ENCODE results near the gene DAB2IP. TPM values are rescaled to one million over a fixed set of nuclear protein-coding genes. Genes with fewer than 3 reads are reported as not detected.

The DAB2IP gene
- total and polyA plus RNA-seq, 2 donors from 2014 or later = 33.8 to 105 TPM

GRCh38 chr9:121830441-121831140 lies 179.2 kb downstream of the DAB2IP start:
- Histone ChIP-seq H3K4me1 (ENCODE audit: control insufficient read depth in 2 of 3, insufficient read depth in 2 of 3, low read depth in 1 of 3, low read length in 3 of 3) (peaks cover under 1 to 3% (median 2%) of the 10 kb centered on the region in 3 donors), H3K4me3 (ENCODE audit: low read length in 3 of 3) (no peak overlapping the region), H3K27me3 (ENCODE audit: control insufficient read depth, insufficient read depth, low read length) (no peaks in the 10 kb centered on the region), H3K27ac (ENCODE audit: low read depth in 2 of 2, low read length in 2 of 2) (no peak overlapping the region), H3K9me3 (ENCODE audit: control insufficient read depth in 2 of 3, insufficient read depth in 1 of 3, low read length in 3 of 3) (no peaks in the 10 kb centered on the region), H3K36me3 (ENCODE audit: control insufficient read depth in 2 of 3, insufficient read depth in 3 of 3, low read length in 3 of 3) (no peaks in the 10 kb centered on the region), H3K9ac (ENCODE audit: low read length in 3 of 3) (no peak overlapping the region)
- DNase-seq (no peak), FAIRE-seq (no peak)
- intact Hi-C loops (cut with DNase I) = no loop called here
- TF ChIP-seq CTCF (IDR thresholded peaks at IDR 0.05; ENCODE audit: borderline replicate concordance, extremely low read depth, insufficient read depth) = no peak

- intact Hi-C loops (cut with DNase I) = no loop called here
- H3K9ac ChIP-seq (ENCODE audit: low read length in 3 of 3) = no peak overlapping the region
These were observed 180.4 kb downstream of the DAB2IP start for GRCh38 chr9:121831869-121832268.

GRCh38 chr9:121833061-121833460 lies 181.6 kb downstream of the DAB2IP start:
- H3K36me3 ChIP-seq (ENCODE audit: control insufficient read depth in 2 of 3, insufficient read depth in 3 of 3, low read length in 3 of 3) = no peaks in the 10 kb centered on the region
- no peak for FAIRE-seq
- no peaks in the 10 kb centered on the region for H3K27me3 ChIP-seq (ENCODE audit: control insufficient read depth, insufficient read depth, low read length)
- H3K9ac ChIP-seq (ENCODE audit: low read length in 3 of 3) = no peak overlapping the region
- H3K27ac ChIP-seq (ENCODE audit: low read depth in 2 of 2, low read length in 2 of 2) = no peak overlapping the region
- H3K9me3 ChIP-seq (ENCODE audit: control insufficient read depth in 2 of 3, insufficient read depth in 1 of 3, low read length in 3 of 3) = no peaks in the 10 kb centered on the region
- no peak for DNase-seq
- intact Hi-C loops (cut with DNase I) = no loop called here
- H3K4me1 ChIP-seq (ENCODE audit: control insufficient read depth in 2 of 3, insufficient read depth in 2 of 3, low read depth in 1 of 3, low read length in 3 of 3) = peaks cover 2 to 4% (median 3%) of the 10 kb centered on the region in 3 donors
- TF ChIP-seq CTCF (IDR thresholded peaks at IDR 0.05; ENCODE audit: borderline replicate concordance, extremely low read depth, insufficient read depth) = no peak
- H3K4me3 ChIP-seq (ENCODE audit: low read length in 3 of 3) = no peak overlapping the region

More at GRCh38 chr9:121831869-121832268, 180.4 kb downstream of the DAB2IP start:
- Histone ChIP-seq H3K36me3 (ENCODE audit: control insufficient read depth in 2 of 3, insufficient read depth in 3 of 3, low read length in 3 of 3) (no peaks in the 10 kb centered on the region), H3K9me3 (ENCODE audit: control insufficient read depth in 2 of 3, insufficient read depth in 1 of 3, low read length in 3 of 3) (no peaks in the 10 kb centered on the region), H3K27ac (ENCODE audit: low read depth in 2 of 2, low read length in 2 of 2) (no peak overlapping the region), H3K27me3 (ENCODE audit: control insufficient read depth, insufficient read depth, low read length) (no peaks in the 10 kb centered on the region), H3K4me1 (ENCODE audit: control insufficient read depth in 2 of 3, insufficient read depth in 2 of 3, low read depth in 1 of 3, low read length in 3 of 3) (peaks cover 2 to 4% (median 3%) of the 10 kb centered on the region in 3 donors), H3K4me3 (ENCODE audit: low read length in 3 of 3) (no peak overlapping the region)
- DNase-seq = no peak
- no peak for TF ChIP-seq CTCF (IDR thresholded peaks at IDR 0.05; ENCODE audit: borderline replicate concordance, extremely low read depth, insufficient read depth)
- no peak for FAIRE-seq

Other genes starting within 250 kb of the DAB2IP start
- 11.0 TPM for gene GGTA1, start 151.8 kb upstream of the DAB2IP start, total RNA-seq
- gene GGTA1, start 151.8 kb upstream of the DAB2IP start, polyA plus RNA-seq (ENCODE audit: insufficient read depth, low read depth, low replicate concordance) = 6.8 TPM

Data from kidney (tissue), 14 donors.